Neural cell (in vitro differentiated cells): Measurements from ENCODE around the gene ZG16B. TPM values are rescaled to one million over a fixed set of nuclear protein-coding genes. Genes with fewer than 3 reads are reported as not detected.

Source experiments
- H2AFZ ChIP-seq: fragments of 200-600, 300-800 bp; sonication (generic), shearing (Covaris generic); 2 replicates; pipeline ENCODE4 v1.6.0; 2014; ENCODE audit warnings: low read depth, mild to moderate bottlenecking, antibody characterized with exemption, low read length, moderate library complexity
- H3F3A ChIP-seq: fragments of 200-600 bp; shearing (Covaris generic); 2 replicates; pipeline ENCODE4 v1.6.1; 2016; ENCODE audit warnings: mild to moderate bottlenecking, moderate library complexity, mixed read lengths, antibody characterized with exemption, low read length; ENCODE audit not compliant: insufficient read depth, poor library complexity, severe bottlenecking
- H3K27ac ChIP-seq: fragments of 200-600, 300-800 bp; sonication (generic), shearing (Covaris generic); 2 replicates; pipeline ENCODE4 v1.5.1; 2014; ENCODE audit warnings: mild to moderate bottlenecking, low read length, moderate library complexity
- H3K27me3 ChIP-seq: fragments of 300-800, 200-600 bp; sonication (generic), shearing (Covaris generic); 2 replicates; pipeline ENCODE4 v1.6.0; 2014; ENCODE audit warnings: mild to moderate bottlenecking, low read depth, low read length, moderate library complexity; ENCODE audit not compliant: insufficient read depth
- H3K36me3 ChIP-seq: fragments of 300-800, 200-600 bp; sonication (generic), shearing (Covaris generic); 2 replicates; pipeline ENCODE4 v1.5.1; 2014; ENCODE audit warnings: mild to moderate bottlenecking, antibody characterized with exemption, low read length, moderate library complexity; ENCODE audit not compliant: insufficient read depth
- H3K4me2 ChIP-seq: fragments of 300-800, 200-600 bp; sonication (generic), shearing (Covaris generic); 2 replicates; pipeline ENCODE4 v1.6.0; 2014; ENCODE audit warnings: mild to moderate bottlenecking, low read length
- H3K4me3 ChIP-seq: fragments of 300-800, 200-600 bp; sonication (generic), shearing (Covaris generic); 2 replicates; pipeline ENCODE4 v1.5.1; 2014; ENCODE audit warnings: mild to moderate bottlenecking, low read length, moderate library complexity
- H3K79me2 ChIP-seq: fragments of 200-600 bp; shearing (Covaris generic); replicated peaks from 2 replicates; pipeline ENCODE4 v1.6.0; 2014; ENCODE audit warnings: mild to moderate bottlenecking, low read length, moderate library complexity; ENCODE audit not compliant: insufficient read depth
- H3K9ac ChIP-seq: fragments of 300-800, 200-600 bp; sonication (generic), shearing (Covaris generic); 2 replicates; pipeline ENCODE4 v1.6.1; 2016; ENCODE audit warnings: mild to moderate bottlenecking, low read length, mixed read lengths
- H3K9me2 ChIP-seq: fragments of 200-600 bp; shearing (Covaris generic); 2 replicates; pipeline ENCODE4 v1.6.1; 2016; ENCODE audit warnings: mild to moderate bottlenecking, low read length, mixed read lengths; ENCODE audit not compliant: insufficient read depth
- H3K9me3 ChIP-seq: fragments of 200-600, 300-800 bp; sonication (generic), shearing (Covaris generic); 2 replicates; pipeline ENCODE4 v1.6.1; 2016; ENCODE audit warnings: mild to moderate bottlenecking, mixed run types, low read length, moderate library complexity, mixed read lengths
- H4K20me1 ChIP-seq: fragments of 200-600 bp; shearing (Covaris generic); 2 replicates; pipeline ENCODE4 v1.6.1; 2016; ENCODE audit warnings: mild to moderate bottlenecking, mixed run types; ENCODE audit not compliant: insufficient read depth
- EP300 ChIP-seq: fragments of 450-650 bp; conservative IDR thresholded peaks from 2 replicates; pipeline ENCODE4 v1.6.1; 2014; ENCODE audit warnings: antibody characterized with exemption, mild to moderate bottlenecking, moderate library complexity; ENCODE audit not compliant: poor library complexity, severe bottlenecking
- EZH2 ChIP-seq: fragments of 200-600, 300-800 bp; shearing (Covaris generic), sonication (generic); IDR thresholded peaks from 2 replicates; pipeline ENCODE4 v1.6.1; 2014; ENCODE audit warnings: antibody characterized with exemption, low read length, borderline replicate concordance, mild to moderate bottlenecking; ENCODE audit not compliant: insufficient read depth, poor library complexity, severe bottlenecking
- MXI1 ChIP-seq: fragments of 450-650 bp; conservative IDR thresholded peaks from 2 replicates; pipeline ENCODE4 v1.6.1; 2014; ENCODE audit warnings: antibody characterized with exemption, mild to moderate bottlenecking; ENCODE audit not compliant: poor library complexity, severe bottlenecking
- POLR2AphosphoS5 ChIP-seq: IDR thresholded peaks from 2 replicates; pipeline ENCODE4 v1.6.1; 2012
- RAD21 ChIP-seq: fragments of 450-650 bp; conservative IDR thresholded peaks from 2 replicates; pipeline ENCODE4 v1.6.1; 2014; ENCODE audit warnings: antibody characterized with exemption, mild to moderate bottlenecking, moderate library complexity
- SMC3 ChIP-seq: fragments of 450-650 bp; conservative IDR thresholded peaks from 2 replicates; pipeline ENCODE4 v1.6.1; 2014; ENCODE audit warnings: antibody characterized with exemption, mild to moderate bottlenecking, moderate library complexity; ENCODE audit not compliant: poor library complexity
- TAF1 ChIP-seq: IDR thresholded peaks from 2 replicates; pipeline ENCODE4 v1.6.1; 2012; ENCODE audit warnings: low read depth
- polyA plus RNA-seq: library from polyadenylated mRNA; depleted of rRNA; stranded (reverse); fragments of >200 nt; gene quantifications from 2 replicates; pipeline ENCODE4 v1.2.3, GENCODE V29; 2014
- TF ChIP-seq, protein P1 (sequence below): IDR thresholded peaks from 2 replicates; pipeline ENCODE4 v1.6.1; 2012; ENCODE audit warnings: borderline replicate concordance
- TF ChIP-seq, protein P2 (sequence below): fragments of 450-650 bp; IDR thresholded peaks from 2 replicates; pipeline ENCODE4 v1.5.1; 2014; ENCODE audit warnings: antibody characterized with exemption, mild to moderate bottlenecking, moderate library complexity; ENCODE audit not compliant: poor library complexity, severe bottlenecking

Gene ZG16B
- polyA plus RNA-seq, 1 donor from 2014 or later = not detected

DNA sequence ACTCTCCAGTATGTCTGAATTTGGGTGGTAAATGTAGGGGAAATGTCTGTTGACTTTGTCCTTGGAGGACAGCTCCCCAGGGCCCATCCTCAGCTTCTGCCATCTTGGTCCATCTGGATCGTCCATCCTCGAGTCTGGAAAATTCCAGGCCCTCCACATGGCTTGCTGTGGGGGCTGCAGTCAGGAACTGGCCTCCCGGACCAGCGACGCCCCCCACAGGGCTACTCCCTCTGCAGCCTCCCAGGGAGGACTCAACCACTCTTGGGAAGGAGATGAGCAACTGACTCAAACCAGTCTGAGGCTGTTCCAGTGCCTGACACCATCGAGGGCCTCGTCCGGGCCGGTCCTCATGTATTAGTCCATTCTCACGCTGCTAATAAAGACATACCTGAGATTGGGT lies 5.5 kb upstream of the ZG16B start:
- no peak for TF ChIP-seq SMC3
- TF ChIP-seq, protein P1, sequence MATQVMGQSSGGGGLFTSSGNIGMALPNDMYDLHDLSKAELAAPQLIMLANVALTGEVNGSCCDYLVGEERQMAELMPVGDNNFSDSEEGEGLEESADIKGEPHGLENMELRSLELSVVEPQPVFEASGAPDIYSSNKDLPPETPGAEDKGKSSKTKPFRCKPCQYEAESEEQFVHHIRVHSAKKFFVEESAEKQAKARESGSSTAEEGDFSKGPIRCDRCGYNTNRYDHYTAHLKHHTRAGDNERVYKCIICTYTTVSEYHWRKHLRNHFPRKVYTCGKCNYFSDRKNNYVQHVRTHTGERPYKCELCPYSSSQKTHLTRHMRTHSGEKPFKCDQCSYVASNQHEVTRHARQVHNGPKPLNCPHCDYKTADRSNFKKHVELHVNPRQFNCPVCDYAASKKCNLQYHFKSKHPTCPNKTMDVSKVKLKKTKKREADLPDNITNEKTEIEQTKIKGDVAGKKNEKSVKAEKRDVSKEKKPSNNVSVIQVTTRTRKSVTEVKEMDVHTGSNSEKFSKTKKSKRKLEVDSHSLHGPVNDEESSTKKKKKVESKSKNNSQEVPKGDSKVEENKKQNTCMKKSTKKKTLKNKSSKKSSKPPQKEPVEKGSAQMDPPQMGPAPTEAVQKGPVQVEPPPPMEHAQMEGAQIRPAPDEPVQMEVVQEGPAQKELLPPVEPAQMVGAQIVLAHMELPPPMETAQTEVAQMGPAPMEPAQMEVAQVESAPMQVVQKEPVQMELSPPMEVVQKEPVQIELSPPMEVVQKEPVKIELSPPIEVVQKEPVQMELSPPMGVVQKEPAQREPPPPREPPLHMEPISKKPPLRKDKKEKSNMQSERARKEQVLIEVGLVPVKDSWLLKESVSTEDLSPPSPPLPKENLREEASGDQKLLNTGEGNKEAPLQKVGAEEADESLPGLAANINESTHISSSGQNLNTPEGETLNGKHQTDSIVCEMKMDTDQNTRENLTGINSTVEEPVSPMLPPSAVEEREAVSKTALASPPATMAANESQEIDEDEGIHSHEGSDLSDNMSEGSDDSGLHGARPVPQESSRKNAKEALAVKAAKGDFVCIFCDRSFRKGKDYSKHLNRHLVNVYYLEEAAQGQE = no peak
- no peak for TF ChIP-seq RAD21
- TF ChIP-seq, protein P2, sequence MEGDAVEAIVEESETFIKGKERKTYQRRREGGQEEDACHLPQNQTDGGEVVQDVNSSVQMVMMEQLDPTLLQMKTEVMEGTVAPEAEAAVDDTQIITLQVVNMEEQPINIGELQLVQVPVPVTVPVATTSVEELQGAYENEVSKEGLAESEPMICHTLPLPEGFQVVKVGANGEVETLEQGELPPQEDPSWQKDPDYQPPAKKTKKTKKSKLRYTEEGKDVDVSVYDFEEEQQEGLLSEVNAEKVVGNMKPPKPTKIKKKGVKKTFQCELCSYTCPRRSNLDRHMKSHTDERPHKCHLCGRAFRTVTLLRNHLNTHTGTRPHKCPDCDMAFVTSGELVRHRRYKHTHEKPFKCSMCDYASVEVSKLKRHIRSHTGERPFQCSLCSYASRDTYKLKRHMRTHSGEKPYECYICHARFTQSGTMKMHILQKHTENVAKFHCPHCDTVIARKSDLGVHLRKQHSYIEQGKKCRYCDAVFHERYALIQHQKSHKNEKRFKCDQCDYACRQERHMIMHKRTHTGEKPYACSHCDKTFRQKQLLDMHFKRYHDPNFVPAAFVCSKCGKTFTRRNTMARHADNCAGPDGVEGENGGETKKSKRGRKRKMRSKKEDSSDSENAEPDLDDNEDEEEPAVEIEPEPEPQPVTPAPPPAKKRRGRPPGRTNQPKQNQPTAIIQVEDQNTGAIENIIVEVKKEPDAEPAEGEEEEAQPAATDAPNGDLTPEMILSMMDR = no peak
- no peak for TF ChIP-seq TAF1
- TF ChIP-seq MXI1 = no peak
- no peak for TF ChIP-seq EP300
- no peak for TF ChIP-seq POLR2AphosphoS5
- no peak for TF ChIP-seq EZH2
- no peaks in the 10 kb centered on the region for H4K20me1 ChIP-seq
- no peaks in the 10 kb centered on the region for H3K9me2 ChIP-seq
- no peak overlapping the region for H3K27ac ChIP-seq
- H3K4me2 ChIP-seq = no peak overlapping the region
- H3K9ac ChIP-seq = no peak overlapping the region
- H3K9me3 ChIP-seq = no peaks in the 10 kb centered on the region
- no peaks in the 10 kb centered on the region for H3K36me3 ChIP-seq
- no peak overlapping the region for H2AFZ ChIP-seq
- H3F3A ChIP-seq = no peaks in the 10 kb centered on the region
- no peaks in the 10 kb centered on the region for H3K27me3 ChIP-seq
- no peaks in the 10 kb centered on the region for H3K79me2 ChIP-seq
- no peak overlapping the region for H3K4me3 ChIP-seq

DNA sequence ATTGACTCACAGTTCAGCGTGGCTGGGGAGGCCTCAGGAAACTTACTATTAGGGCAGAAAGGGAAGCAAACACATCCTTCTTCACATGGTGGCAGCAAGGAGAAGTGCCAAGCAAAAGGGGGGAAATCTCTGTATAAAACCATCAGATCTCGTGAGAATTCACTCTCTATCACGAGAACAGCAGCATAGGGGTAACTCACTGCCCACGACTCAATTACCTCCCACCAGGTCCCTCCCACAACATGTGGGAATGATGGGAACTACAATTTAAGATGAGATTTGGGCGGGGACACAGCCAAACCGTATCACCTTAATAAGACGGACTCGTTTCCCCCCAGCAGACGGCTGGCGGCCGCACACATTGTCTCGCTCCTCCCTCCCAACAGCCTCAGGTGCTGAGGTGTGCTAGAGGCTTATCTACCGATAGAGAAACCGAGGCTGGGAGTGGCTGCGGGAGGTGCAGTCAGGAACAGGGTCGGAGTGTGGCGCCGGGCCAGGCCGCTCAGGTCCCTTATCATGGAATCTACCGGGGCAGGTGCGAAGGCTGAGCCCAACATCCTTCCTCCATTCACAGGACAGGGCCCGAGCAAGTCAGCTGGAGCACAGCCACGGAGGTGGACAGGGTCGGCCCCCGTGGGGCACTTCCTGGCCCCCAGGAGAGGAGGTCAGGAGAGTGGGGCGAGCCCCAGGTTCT lies 4.9 kb upstream of the ZG16B start:
- Histone ChIP-seq H3K4me2 (no peak overlapping the region), H3K27ac (no peak overlapping the region), H3F3A (no peaks in the 10 kb centered on the region), H3K36me3 (no peaks in the 10 kb centered on the region), H3K79me2 (no peaks in the 10 kb centered on the region), H3K9ac (no peak overlapping the region), H3K27me3 (no peaks in the 10 kb centered on the region), H3K9me2 (no peaks in the 10 kb centered on the region), H2AFZ (no peak overlapping the region), H3K9me3 (no peaks in the 10 kb centered on the region), H4K20me1 (no peaks in the 10 kb centered on the region), H3K4me3 (no peak overlapping the region)
- TF ChIP-seq MXI1 (no peak), TAF1 (no peak), EZH2 (no peak), RAD21 (no peak), EP300 (no peak), POLR2AphosphoS5 (no peak), SMC3 (no peak)
- TF ChIP-seq, protein P2 = no peak
- TF ChIP-seq, protein P1 = no peak
